GM12878 (cell line): ENCODE results near the gene TRIM3. TPM values are rescaled to one million over a fixed set of nuclear protein-coding genes. Genes with fewer than 3 reads are reported as not detected.

Source experiments
- ATAC-seq: fragments of 200-7000 bp; cut with Tn5 transposase; 3 replicates; pipeline ENCODE4 v1.9.1; 2020; ENCODE audit warnings: mild to moderate bottlenecking, moderate library complexity
- BruUV-seq: library from RNA; stranded (reverse); fragments of 400-500 nt; replicated peaks from 2 replicates; lab custom pipeline; 2021; lab: Mats Ljungman, UMichigan
- CTCF ChIA-PET: fragments of 300-600 bp; sonication (Branson Sonifier 250); formaldehyde crosslinking; extraction: SDS; loops from one replicate; lab custom pipeline; 2021; ENCODE audit warnings: inconsistent platforms; lab: Yijun Ruan, JAX
- POLR2A ChIA-PET: fragments of 350-600 bp; formaldehyde crosslinking; extraction: SDS; loops from one replicate; lab custom pipeline; 2021; ENCODE audit warnings: inconsistent platforms; lab: Charles Lee
- RAD21 ChIA-PET: fragments of 300-600 bp; sonication (Branson Sonifier 250); formaldehyde crosslinking; loops from one replicate; lab custom pipeline; 2023; ENCODE audit warnings: antibody characterized with exemption; ENCODE audit not compliant: unreplicated experiment; lab: Charles Lee
- SMC1A ChIA-PET: fragments of 300-600 bp; sonication (Branson Sonifier 250); formaldehyde crosslinking; loops from one replicate; lab custom pipeline; 2023; ENCODE audit not compliant: unreplicated experiment, uncharacterized antibody; lab: Charles Lee
- DNase-seq: peaks from one replicate; pipeline ENCODE4 v3.0.0-alpha.2; 2011; ENCODE audit warnings: low read depth, low spot score
- FAIRE-seq: peaks from 3 replicates; lab custom pipeline; 2011; peaks lifted over from hg19 to GRCh38; lab: Jason Lieb, UNC
- H2AFZ ChIP-seq: 2 replicates; pipeline ENCODE4 v1.6.0; 2011; ENCODE audit warnings: low read depth, low read length, control low read depth; ENCODE audit not compliant: control insufficient read depth
- H3K27ac ChIP-seq: 2 replicates; pipeline ENCODE4 v1.5.1; 2011; ENCODE audit warnings: control low read depth; ENCODE audit not compliant: control insufficient read depth, insufficient read depth
- H3K27me3 ChIP-seq, 2 experiments: replicated peaks in 1 of 2; 2 replicates each; pipeline versions ENCODE4 v1.6.0 to v1.6.1; 2011; ENCODE audit warnings: low read length in 1 of 2; ENCODE audit not compliant: control insufficient read depth in 2 of 2, insufficient read depth in 2 of 2
- H3K36me3 ChIP-seq, 2 experiments: 2 replicates each; pipeline ENCODE4 v1.5.1; 2011; ENCODE audit warnings: low read length in 1 of 2; ENCODE audit not compliant: control insufficient read depth in 2 of 2, insufficient read depth in 2 of 2
- H3K4me1 ChIP-seq: 2 replicates; pipeline ENCODE4 v1.6.1; 2011; ENCODE audit warnings: mild to moderate bottlenecking, low read length, moderate library complexity, mixed read lengths; ENCODE audit not compliant: control insufficient read depth, insufficient read depth
- H3K4me2 ChIP-seq: 2 replicates; pipeline ENCODE4 v1.6.0; 2011; ENCODE audit warnings: control low read depth; ENCODE audit not compliant: control insufficient read depth, insufficient read depth
- H3K4me3 ChIP-seq: fragments of 200-600 bp; sonication (generic); 2 replicates; pipeline ENCODE4 v1.5.1; 2016
- H3K79me2 ChIP-seq: 2 replicates; pipeline ENCODE4 v1.6.0; 2011; ENCODE audit warnings: low read length; ENCODE audit not compliant: control insufficient read depth, insufficient read depth
- H3K9ac ChIP-seq: 2 replicates; pipeline ENCODE4 v1.8.0; 2011; ENCODE audit warnings: low read length, control low read depth, mixed read lengths; ENCODE audit not compliant: control insufficient read depth, insufficient read depth
- H3K9me3 ChIP-seq: replicated peaks from 3 replicates; pipeline ENCODE4 v1.5.1; 2011; ENCODE audit warnings: mild to moderate bottlenecking, low read length; ENCODE audit not compliant: control insufficient read depth, insufficient read depth
- H4K20me1 ChIP-seq: 2 replicates; pipeline ENCODE4 v1.6.0; 2011; ENCODE audit not compliant: control insufficient read depth, insufficient read depth
- ASH2L ChIP-seq: fragments of 300-600, 200-600 bp; sonication (generic); IDR thresholded peaks from 2 replicates; pipeline ENCODE4 v1.6.1; 2017; ENCODE audit warnings: low read depth, mild to moderate bottlenecking, borderline replicate concordance
- CBFB ChIP-seq: IDR thresholded peaks from 2 replicates; pipeline ENCODE4 v1.6.1; 2016; ENCODE audit warnings: antibody characterized with exemption, low read depth
- HCFC1 ChIP-seq: fragments of 150-350 bp; IDR thresholded peaks from 2 replicates; pipeline ENCODE4 v1.6.1; 2014; ENCODE audit warnings: low read length
- MEF2A ChIP-seq: IDR thresholded peaks from 2 replicates; pipeline ENCODE4 v1.6.1; 2011; ENCODE audit warnings: low read depth, mild to moderate bottlenecking, low read length, moderate library complexity; ENCODE audit not compliant: insufficient read depth
- RAD21 ChIP-seq: IDR thresholded peaks from 2 replicates; pipeline ENCODE4 v1.6.1; 2011; ENCODE audit warnings: mild to moderate bottlenecking, low read depth, low read length, moderate library complexity; ENCODE audit not compliant: insufficient read depth
- RELA ChIP-seq: fragments of 450-650 bp; IDR thresholded peaks from 2 replicates; pipeline ENCODE4 v1.8.0; 2014; ENCODE audit warnings: borderline replicate concordance; ENCODE audit not compliant: partially characterized antibody
- RUNX3 ChIP-seq: IDR thresholded peaks from 2 replicates; pipeline ENCODE4 v1.6.1; 2012; ENCODE audit warnings: low read length, inconsistent platforms
- SMC3 ChIP-seq: IDR thresholded peaks from 2 replicates; pipeline ENCODE4 v1.6.1; 2011; ENCODE audit warnings: low read length, improper control_type of control experiment, borderline replicate concordance
- YY1 ChIP-seq: IDR thresholded peaks from 2 replicates; pipeline ENCODE4 v1.6.1; 2011; ENCODE audit warnings: low read depth, mild to moderate bottlenecking, low read length
- ZNF24 ChIP-seq: fragments of 450-650 bp; IDR thresholded peaks from 2 replicates; pipeline ENCODE4 v1.6.1; 2017; ENCODE audit warnings: antibody characterized with exemption, mild to moderate bottlenecking
- ZSCAN29 ChIP-seq: fragments of 450-650 bp; IDR thresholded peaks from 2 replicates; pipeline ENCODE4 v1.6.1; 2017; ENCODE audit warnings: mild to moderate bottlenecking, moderate library complexity
- WGBS: methylation state at CpG from one replicate; pipeline ENCODE4 v1.1.6; 2016; ENCODE audit warnings: low lambda C conversion rate; ENCODE audit not compliant: insufficient replicate concordance, insufficient coverage; ENCODE audit errors: missing lambda C conversion rate; 5-methylcytosine and 5-hydroxymethylcytosine counted together
- in situ Hi-C: fragments of 300-500 bp; cut with MboI; formaldehyde crosslinking; loops from 9 replicates; pipeline ENCODE4 v1.14.3; 2018; ENCODE audit warnings: mixed read lengths
- intact Hi-C: fragments of 100-400 bp; cut with micrococcal nuclease; formaldehyde crosslinking; loops from one replicate; pipeline ENCODE4 v1.14.2; 2022; ENCODE audit not compliant: unreplicated experiment
- polyA plus RNA-seq, 11 experiments: library from polyadenylated mRNA; depleted of rRNA in 4 of 11; unstranded in 6 of 11; stranded (reverse) in 5 of 11; fragments of >200 nt; fragmentation: Nextera tagmentation in 4 of 11; fragmentation: Illumina TruSeq in 1 of 11; extraction: Ambion mirVana in 4 of 11; extraction: Trizol in 1 of 11; gene quantifications; 1 replicate in 1 of 11; 2 replicates in 10 of 11; pipeline versions ENCODE4 v1.2.1 to v1.2.3, GENCODE V29; 2011 to 2016; ENCODE audit warnings: inconsistent platforms in 2 of 11, missing spikeins in 2 of 11, low read depth in 1 of 11
- total RNA-seq, 4 experiments: library from RNA; depleted of rRNA in 3 of 4; stranded (reverse); fragments of >200 nt in 3 of 4; fragmentation: Illumina TruSeq in 1 of 4; extraction: Trizol in 1 of 4; gene quantifications; 2 replicates each; pipeline versions ENCODE4 v1.2.1 to v1.2.3, GENCODE V29; 2013 to 2021
- TF ChIP-seq, protein P1 (sequence below): IDR thresholded peaks from 2 replicates; pipeline ENCODE4 v1.6.1; 2011; ENCODE audit warnings: borderline replicate concordance, low read depth, mild to moderate bottlenecking, moderate library complexity, mixed read lengths, low read length; ENCODE audit not compliant: insufficient read depth; ENCODE audit errors: extremely low read length
- TF ChIP-seq, protein P2 (sequence below): IDR thresholded peaks from 2 replicates; pipeline ENCODE4 v1.6.1; 2012; ENCODE audit warnings: low read length, inconsistent platforms
- TF ChIP-seq, protein P3 (sequence below), 3 experiments: IDR thresholded peaks in 2 of 3; conservative IDR thresholded peaks in 1 of 3; 2 replicates each; pipeline ENCODE4 v1.5.1; 2011; ENCODE audit warnings: low read depth in 3 of 3, low read length in 3 of 3, mild to moderate bottlenecking in 3 of 3, control low read depth in 2 of 3, moderate library complexity in 2 of 3, inconsistent platforms in 1 of 3, mixed read lengths in 1 of 3; ENCODE audit not compliant: control insufficient read depth in 2 of 3, insufficient read depth in 1 of 3; ENCODE audit errors: extremely low read depth in 1 of 3

The TRIM3 gene
- total and polyA plus RNA-seq, 10 of the 15 experiments (the other 5 are each of a cell fraction or from before 2014, with no cell fraction given), result 0.34 to 11.8 (median 4.8) TPM

DNA sequence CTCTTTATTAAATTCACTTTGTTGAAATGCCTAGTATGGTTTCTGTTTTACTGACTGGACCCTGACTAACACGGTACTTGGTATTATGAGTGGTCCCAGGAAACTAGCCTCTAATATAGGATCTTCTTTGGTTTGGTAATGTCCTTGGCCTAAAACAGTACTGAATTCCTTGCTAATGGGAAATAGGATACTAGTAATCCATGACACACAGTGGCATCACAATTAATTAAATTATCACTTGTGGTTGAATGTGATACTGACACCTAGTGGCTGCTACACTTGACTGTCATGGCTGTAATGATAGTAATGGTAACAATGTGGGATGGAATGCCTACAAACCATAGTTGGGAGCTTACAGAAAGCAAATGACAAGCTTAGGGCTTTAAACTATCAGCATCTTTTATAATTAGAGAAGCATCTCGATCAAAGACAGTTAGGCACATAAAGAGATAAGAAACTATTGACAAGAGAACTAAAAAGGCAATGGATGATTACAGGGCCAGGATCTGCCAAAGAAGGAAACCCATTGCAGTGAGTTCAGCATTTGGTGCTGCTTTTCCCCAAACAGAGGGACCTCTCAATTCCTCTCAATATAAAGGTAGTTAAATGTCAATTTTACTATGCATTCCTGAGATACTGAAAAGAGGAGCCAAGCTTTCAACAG lies 32.0 kb upstream of the TRIM3 start:
- peak; percentile 52 for FAIRE-seq
- in situ Hi-C loops, result no loop called here
- CTCF ChIA-PET, result interaction anchor here (0.6 to 7.2 kb wide), 32 partner anchors 11 to 251 kb away, joined by 3 to 177 read pairs (median 5); partner anchors contain the start of genes ARFIP2, HPX, MRPL17 and SMPD1
- H3K79me2 ChIP-seq, result no peaks in the 10 kb centered on the region
- H3K4me3 ChIP-seq, result no peak overlapping the region
- no peaks in the 10 kb centered on the region for H3K4me1 ChIP-seq
- SMC1A ChIA-PET, result interaction anchor here (0.7 to 6.8 kb wide), 22 partner anchors 10 to 191 kb away, joined by 3 to 101 read pairs (median 4); partner anchors contain the start of gene HPX
- no peaks in the 10 kb centered on the region for H3K27me3 ChIP-seq
- no peaks in the 10 kb centered on the region for H3K9me3 ChIP-seq
- TF ChIP-seq CBFB (peak; percentile 29; the same call in 1 of the 2 replicates), YY1 (peak; percentile 74; the same call in 1 of the 2 replicates), RELA (no peak), ASH2L (no peak), ZNF24 (no peak; the same call in 1 of the 2 replicates), MEF2A (no peak), ZSCAN29 (no peak), RAD21 (peak; percentile 58), SMC3 (peak; percentile 74), HCFC1 (no peak), RUNX3 (peak; percentile 82)
- TF ChIP-seq, protein P1, sequence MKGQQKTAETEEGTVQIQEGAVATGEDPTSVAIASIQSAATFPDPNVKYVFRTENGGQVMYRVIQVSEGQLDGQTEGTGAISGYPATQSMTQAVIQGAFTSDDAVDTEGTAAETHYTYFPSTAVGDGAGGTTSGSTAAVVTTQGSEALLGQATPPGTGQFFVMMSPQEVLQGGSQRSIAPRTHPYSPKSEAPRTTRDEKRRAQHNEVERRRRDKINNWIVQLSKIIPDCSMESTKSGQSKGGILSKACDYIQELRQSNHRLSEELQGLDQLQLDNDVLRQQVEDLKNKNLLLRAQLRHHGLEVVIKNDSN, result no peak
- TF ChIP-seq, protein P2, sequence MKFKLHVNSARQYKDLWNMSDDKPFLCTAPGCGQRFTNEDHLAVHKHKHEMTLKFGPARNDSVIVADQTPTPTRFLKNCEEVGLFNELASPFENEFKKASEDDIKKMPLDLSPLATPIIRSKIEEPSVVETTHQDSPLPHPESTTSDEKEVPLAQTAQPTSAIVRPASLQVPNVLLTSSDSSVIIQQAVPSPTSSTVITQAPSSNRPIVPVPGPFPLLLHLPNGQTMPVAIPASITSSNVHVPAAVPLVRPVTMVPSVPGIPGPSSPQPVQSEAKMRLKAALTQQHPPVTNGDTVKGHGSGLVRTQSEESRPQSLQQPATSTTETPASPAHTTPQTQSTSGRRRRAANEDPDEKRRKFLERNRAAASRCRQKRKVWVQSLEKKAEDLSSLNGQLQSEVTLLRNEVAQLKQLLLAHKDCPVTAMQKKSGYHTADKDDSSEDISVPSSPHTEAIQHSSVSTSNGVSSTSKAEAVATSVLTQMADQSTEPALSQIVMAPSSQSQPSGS, result no peak
- TF ChIP-seq, protein P3, sequence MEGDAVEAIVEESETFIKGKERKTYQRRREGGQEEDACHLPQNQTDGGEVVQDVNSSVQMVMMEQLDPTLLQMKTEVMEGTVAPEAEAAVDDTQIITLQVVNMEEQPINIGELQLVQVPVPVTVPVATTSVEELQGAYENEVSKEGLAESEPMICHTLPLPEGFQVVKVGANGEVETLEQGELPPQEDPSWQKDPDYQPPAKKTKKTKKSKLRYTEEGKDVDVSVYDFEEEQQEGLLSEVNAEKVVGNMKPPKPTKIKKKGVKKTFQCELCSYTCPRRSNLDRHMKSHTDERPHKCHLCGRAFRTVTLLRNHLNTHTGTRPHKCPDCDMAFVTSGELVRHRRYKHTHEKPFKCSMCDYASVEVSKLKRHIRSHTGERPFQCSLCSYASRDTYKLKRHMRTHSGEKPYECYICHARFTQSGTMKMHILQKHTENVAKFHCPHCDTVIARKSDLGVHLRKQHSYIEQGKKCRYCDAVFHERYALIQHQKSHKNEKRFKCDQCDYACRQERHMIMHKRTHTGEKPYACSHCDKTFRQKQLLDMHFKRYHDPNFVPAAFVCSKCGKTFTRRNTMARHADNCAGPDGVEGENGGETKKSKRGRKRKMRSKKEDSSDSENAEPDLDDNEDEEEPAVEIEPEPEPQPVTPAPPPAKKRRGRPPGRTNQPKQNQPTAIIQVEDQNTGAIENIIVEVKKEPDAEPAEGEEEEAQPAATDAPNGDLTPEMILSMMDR (IDR thresholded peaks at IDR 0.05 in 2 of 3, conservative IDR thresholded peaks at IDR 0.05 in 1 of 3; ENCODE audit: control insufficient read depth in 2 of 3, extremely low read depth in 1 of 3, insufficient read depth in 1 of 3, low read depth in 3 of 3, low read length in 3 of 3), result peak; percentile 66 to 71 (median 69); a peak in 5 of 6 replicates
- TF ChIP-seq, all 136 proteins: peak for 6
- no peaks in the 10 kb centered on the region; a peak in 1 of 4 replicates for H3K36me3 ChIP-seq
- H3K4me2 ChIP-seq, result no peak overlapping the region
- no TSS peak for BruUV-seq
- DNase-seq (no peak), ATAC-seq (peak; percentile 91)
- 56% methylated on average over 2 of the region's 2 CpGs for WGBS
- H2AFZ ChIP-seq, result no peak overlapping the region
- no peak overlapping the region for H3K27ac ChIP-seq
- no peaks in the 10 kb centered on the region for H4K20me1 ChIP-seq
- ChIA-PET POLR2A (interaction anchor here (0.9 kb wide), 1 partner anchor 34 kb away, joined by 3 read pairs; no protein-coding TSS in a partner anchor), RAD21 (interaction anchor here (0.7 to 5.9 kb wide), 4 partner anchors 61 to 127 kb away, joined by 3 to 76 read pairs (median 22); no protein-coding TSS in a partner anchor)
- intact Hi-C loops, result loop anchor here (1.0 kb wide), 2 partner anchors 66 to 126 kb away; no protein-coding TSS in a partner anchor
- H3K9ac ChIP-seq, result no peak overlapping the region
